Measurements from ENCODE around the gene ITPR2.

Gene ITPR2

DNA sequence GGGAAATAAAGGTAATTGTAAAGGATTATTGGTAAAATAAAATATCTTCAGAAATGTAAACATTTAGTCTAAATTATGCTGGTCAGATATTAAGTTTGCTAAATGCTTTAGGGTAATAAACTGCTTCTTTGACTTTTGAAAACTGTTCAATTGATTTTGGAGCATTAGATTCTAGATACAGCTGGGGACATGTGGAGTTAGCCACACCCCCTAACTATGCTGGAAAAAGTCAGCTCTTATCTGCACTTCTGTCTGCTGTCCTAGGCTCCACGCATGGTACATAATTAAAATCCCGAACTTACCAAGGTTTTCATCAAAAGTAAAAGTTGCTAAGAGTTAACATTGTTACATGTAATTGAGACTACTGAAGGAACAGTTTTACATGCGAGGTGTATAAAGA lies 78.8 kb downstream of the ITPR2 start:
- Histone ChIP-seq H3K18ac (ENCODE audit: low read length) (no peak overlapping the region), H3K27me3 (ENCODE audit: insufficient read depth, low read length) (no peaks in the 10 kb centered on the region), H3K4ac (ENCODE audit: low read depth, low read length) (no peak overlapping the region), H3K4me3 (ENCODE audit: low read depth, low read length) (no peak overlapping the region), H3K4me1 (ENCODE audit: control insufficient read depth in 1 of 2, insufficient read depth in 2 of 2, low read length in 2 of 2) (peaks cover 4 to 14% of the 10 kb centered on the region in 2 experiments), H3K79me1 (ENCODE audit: low read length) (peaks cover 3% of the 10 kb centered on the region), H3K79me2 (ENCODE audit: control insufficient read depth, insufficient read depth, low read length, poor library complexity) (no peaks in the 10 kb centered on the region), H4K91ac (ENCODE audit: low read depth, low read length) (no peak overlapping the region), H3K27ac (ENCODE audit: low read depth, low read length) (no peak overlapping the region), H4K12ac (ENCODE audit: low read depth, low read length) (no peak overlapping the region), H2BK5ac (ENCODE audit: low read depth, low read length, poor library complexity) (no peak overlapping the region), H3K36me3 (ENCODE audit: control insufficient read depth in 1 of 2, insufficient read depth in 2 of 2, low read length in 2 of 2) (no peaks in the 10 kb centered on the region), H2BK120ac (ENCODE audit: insufficient read depth, low read length, poor library complexity) (no peak overlapping the region), H3K14ac (ENCODE audit: low read length) (no peak overlapping the region), H3K23ac (ENCODE audit: low read length) (no peak overlapping the region), H4K8ac (ENCODE audit: low read depth, low read length) (no peak overlapping the region), H2AFZ (ENCODE audit: insufficient read depth, low read length, poor library complexity) (no peak overlapping the region), H3K4me2 (ENCODE audit: low read length) (no peak overlapping the region), H2BK12ac (ENCODE audit: low read length) (no peak overlapping the region), H2AK5ac (ENCODE audit: low read length) (no peak overlapping the region), H3K9ac (ENCODE audit: low read length) (no peak overlapping the region), H3K9me3 (ENCODE audit: insufficient read depth, low read depth, low read length) (no peaks in the 10 kb centered on the region)
- no peak for DNase-seq
- WGBS (ENCODE audit: extremely low coverage, insufficient coverage, insufficient read length), result no CpG with 5 or more reads among the region's 3 CpGs

DNA sequence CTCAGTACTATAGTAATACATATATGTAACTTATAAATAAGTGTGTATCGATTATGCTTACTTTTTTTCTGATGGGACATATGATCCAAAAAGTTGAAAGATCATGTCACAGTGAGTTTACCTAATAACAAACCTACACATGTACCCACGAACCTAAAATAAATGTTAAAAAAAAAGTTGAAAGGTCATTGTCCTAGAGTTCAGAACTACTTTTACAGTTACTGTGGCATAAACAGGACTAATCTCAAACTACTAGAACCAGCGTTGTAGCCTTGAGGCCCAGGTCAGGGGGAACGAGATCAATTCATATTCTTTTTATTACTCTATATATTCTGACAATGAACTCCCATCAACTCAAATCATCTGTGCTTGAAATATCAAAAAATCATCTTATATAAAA lies 81.8 kb downstream of the ITPR2 start:
- no peak overlapping the region for H2AK5ac ChIP-seq (ENCODE audit: low read length)
- no peak overlapping the region for H3K23ac ChIP-seq (ENCODE audit: low read length)
- no peak overlapping the region for H3K4me3 ChIP-seq (ENCODE audit: low read depth, low read length)
- no peak overlapping the region for H3K18ac ChIP-seq (ENCODE audit: low read length)
- no peak overlapping the region for H4K8ac ChIP-seq (ENCODE audit: low read depth, low read length)
- no peak overlapping the region for H2BK120ac ChIP-seq (ENCODE audit: insufficient read depth, low read length, poor library complexity)
- H2AFZ ChIP-seq (ENCODE audit: insufficient read depth, low read length, poor library complexity), result no peak overlapping the region
- no CpG with 5 or more reads among the region's 4 CpGs for WGBS (ENCODE audit: extremely low coverage, insufficient coverage, insufficient read length)
- no peaks in the 10 kb centered on the region for H3K79me2 ChIP-seq (ENCODE audit: control insufficient read depth, insufficient read depth, low read length, poor library complexity)
- H3K36me3 ChIP-seq (ENCODE audit: control insufficient read depth in 1 of 2, insufficient read depth in 2 of 2, low read length in 2 of 2), result no peaks in the 10 kb centered on the region
- H3K14ac ChIP-seq (ENCODE audit: low read length), result no peak overlapping the region
- peak overlapping the region; percentile 22 for H2BK12ac ChIP-seq (ENCODE audit: low read length)
- H3K27me3 ChIP-seq (ENCODE audit: insufficient read depth, low read length), result no peaks in the 10 kb centered on the region
- H3K27ac ChIP-seq (ENCODE audit: low read depth, low read length), result no peak overlapping the region
- H4K91ac ChIP-seq (ENCODE audit: low read depth, low read length), result peak overlapping the region; percentile 47
- H2BK5ac ChIP-seq (ENCODE audit: low read depth, low read length, poor library complexity), result no peak overlapping the region
- H3K4ac ChIP-seq (ENCODE audit: low read depth, low read length), result no peak overlapping the region
- no peak overlapping the region for H4K12ac ChIP-seq (ENCODE audit: low read depth, low read length)
- no peaks in the 10 kb centered on the region for H3K9me3 ChIP-seq (ENCODE audit: insufficient read depth, low read depth, low read length)
- DNase-seq, result no peak
- H3K79me1 ChIP-seq (ENCODE audit: low read length), result peaks cover 3% of the 10 kb centered on the region
- peaks cover 4 to 18% of the 10 kb centered on the region in 2 experiments for H3K4me1 ChIP-seq (ENCODE audit: control insufficient read depth in 1 of 2, insufficient read depth in 2 of 2, low read length in 2 of 2)
- H3K4me2 ChIP-seq (ENCODE audit: low read length), result no peak overlapping the region
- no peak overlapping the region for H3K9ac ChIP-seq (ENCODE audit: low read length)

DNA sequence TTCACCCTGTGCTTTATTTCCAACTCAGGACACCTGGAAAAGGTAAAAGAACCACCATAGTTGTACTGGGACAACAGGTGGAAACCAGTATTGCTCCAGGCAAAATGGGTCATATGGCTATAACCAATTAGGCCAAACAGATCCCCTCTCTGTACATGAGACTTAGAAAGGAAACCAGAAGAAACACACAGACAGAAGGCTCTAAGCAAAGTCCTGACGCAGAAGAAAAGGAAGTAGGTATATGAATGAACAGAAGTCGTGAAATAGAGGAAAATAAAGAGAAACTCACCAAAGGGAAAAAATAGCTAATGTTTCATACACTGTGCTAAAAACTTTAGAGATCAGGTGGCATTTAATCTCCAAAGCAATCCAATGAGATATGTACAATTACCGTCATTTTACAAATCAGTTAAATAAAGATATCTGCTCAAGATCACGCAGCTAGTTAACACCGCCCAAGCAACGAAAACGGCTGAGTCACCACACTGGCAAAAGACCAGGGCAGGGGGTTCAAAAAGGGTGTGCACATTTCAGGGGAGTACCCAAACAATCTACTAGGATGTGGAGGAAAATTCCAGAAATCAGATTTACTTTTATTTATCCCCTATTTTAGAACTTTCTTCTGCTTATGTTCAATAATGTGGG lies 82.3 kb downstream of the ITPR2 start:
- H2BK5ac ChIP-seq (ENCODE audit: low read depth, low read length, poor library complexity), result no peak overlapping the region
- H2AK5ac ChIP-seq (ENCODE audit: low read length), result no peak overlapping the region
- H3K4ac ChIP-seq (ENCODE audit: low read depth, low read length), result no peak overlapping the region
- DNase-seq, result no peak
- no peak overlapping the region for H3K4me2 ChIP-seq (ENCODE audit: low read length)
- H3K9me3 ChIP-seq (ENCODE audit: insufficient read depth, low read depth, low read length), result no peaks in the 10 kb centered on the region
- H3K27me3 ChIP-seq (ENCODE audit: insufficient read depth, low read length), result no peaks in the 10 kb centered on the region
- H3K14ac ChIP-seq (ENCODE audit: low read length), result no peak overlapping the region
- no peak overlapping the region for H3K23ac ChIP-seq (ENCODE audit: low read length)
- no peak overlapping the region for H4K12ac ChIP-seq (ENCODE audit: low read depth, low read length)
- H3K79me1 ChIP-seq (ENCODE audit: low read length), result peaks cover 6% of the 10 kb centered on the region
- H4K91ac ChIP-seq (ENCODE audit: low read depth, low read length), result no peak overlapping the region
- peaks cover 7 to 20% of the 10 kb centered on the region in 2 experiments for H3K4me1 ChIP-seq (ENCODE audit: control insufficient read depth in 1 of 2, insufficient read depth in 2 of 2, low read length in 2 of 2)
- no peak overlapping the region for H3K9ac ChIP-seq (ENCODE audit: low read length)
- no peak overlapping the region for H2BK12ac ChIP-seq (ENCODE audit: low read length)
- no peaks in the 10 kb centered on the region for H3K36me3 ChIP-seq (ENCODE audit: control insufficient read depth in 1 of 2, insufficient read depth in 2 of 2, low read length in 2 of 2)
- H4K8ac ChIP-seq (ENCODE audit: low read depth, low read length), result no peak overlapping the region
- H3K18ac ChIP-seq (ENCODE audit: low read length), result no peak overlapping the region
- no CpG with 5 or more reads among the region's 7 CpGs for WGBS (ENCODE audit: extremely low coverage, insufficient coverage, insufficient read length)
- no peak overlapping the region for H2AFZ ChIP-seq (ENCODE audit: insufficient read depth, low read length, poor library complexity)
- peak overlapping the region; percentile 76 for H2BK120ac ChIP-seq (ENCODE audit: insufficient read depth, low read length, poor library complexity)
- H3K4me3 ChIP-seq (ENCODE audit: low read depth, low read length), result no peak overlapping the region
- H3K27ac ChIP-seq (ENCODE audit: low read depth, low read length), result no peak overlapping the region
- H3K79me2 ChIP-seq (ENCODE audit: control insufficient read depth, insufficient read depth, low read length, poor library complexity), result no peaks in the 10 kb centered on the region

DNA sequence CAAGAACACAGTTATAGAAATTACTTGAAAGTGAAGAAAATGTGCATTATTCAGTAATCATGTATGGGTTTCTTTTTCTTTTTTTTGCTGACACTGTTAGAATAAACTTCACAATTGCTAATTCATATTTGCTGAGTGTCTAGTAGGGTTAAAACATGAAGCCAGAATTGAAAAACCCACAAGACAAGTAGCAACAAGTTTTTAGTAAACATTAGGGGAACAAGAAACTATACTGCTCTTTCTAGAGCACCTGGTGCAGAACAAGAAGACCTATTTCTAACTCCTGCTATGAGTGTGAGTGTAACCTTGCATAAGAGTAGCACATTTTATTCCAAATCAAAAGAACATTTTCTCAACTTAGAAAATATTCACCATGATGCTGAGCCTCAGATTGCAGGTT lies 83.2 kb downstream of the ITPR2 start:
- Histone ChIP-seq H3K79me2 (ENCODE audit: control insufficient read depth, insufficient read depth, low read length, poor library complexity) (no peaks in the 10 kb centered on the region), H3K4me1 (ENCODE audit: control insufficient read depth in 1 of 2, insufficient read depth in 2 of 2, low read length in 2 of 2) (peaks cover 7 to 20% of the 10 kb centered on the region in 2 experiments), H2BK12ac (ENCODE audit: low read length) (no peak overlapping the region), H3K4ac (ENCODE audit: low read depth, low read length) (no peak overlapping the region), H4K8ac (ENCODE audit: low read depth, low read length) (no peak overlapping the region), H3K27me3 (ENCODE audit: insufficient read depth, low read length) (no peaks in the 10 kb centered on the region), H2AFZ (ENCODE audit: insufficient read depth, low read length, poor library complexity) (no peak overlapping the region), H3K18ac (ENCODE audit: low read length) (no peak overlapping the region), H4K91ac (ENCODE audit: low read depth, low read length) (no peak overlapping the region), H3K4me3 (ENCODE audit: low read depth, low read length) (no peak overlapping the region), H3K23ac (ENCODE audit: low read length) (no peak overlapping the region), H3K27ac (ENCODE audit: low read depth, low read length) (no peak overlapping the region), H2BK5ac (ENCODE audit: low read depth, low read length, poor library complexity) (no peak overlapping the region), H3K9ac (ENCODE audit: low read length) (no peak overlapping the region), H3K36me3 (ENCODE audit: control insufficient read depth in 1 of 2, insufficient read depth in 2 of 2, low read length in 2 of 2) (no peaks in the 10 kb centered on the region), H2AK5ac (ENCODE audit: low read length) (no peak overlapping the region), H3K79me1 (ENCODE audit: low read length) (peaks cover 6% of the 10 kb centered on the region), H3K4me2 (ENCODE audit: low read length) (no peak overlapping the region), H3K9me3 (ENCODE audit: insufficient read depth, low read depth, low read length) (no peaks in the 10 kb centered on the region), H3K14ac (ENCODE audit: low read length) (no peak overlapping the region), H2BK120ac (ENCODE audit: insufficient read depth, low read length, poor library complexity) (no peak overlapping the region), H4K12ac (ENCODE audit: low read depth, low read length) (no peak overlapping the region)
- DNase-seq, result no peak

Measured in trophoblast cell (in vitro differentiated cells and primary cell).